HCT116 (cell line): ENCODE results near the gene THSD8. TPM values are rescaled to one million over a fixed set of nuclear protein-coding genes. Genes with fewer than 3 reads are reported as not detected.

Experiments used
- ATAC-seq: fragments of 200-7000 bp; cut with Tn5 transposase; 2 replicates; pipeline ENCODE4 v1.9.1; 2020; ENCODE audit warnings: mild to moderate bottlenecking, moderate library complexity
- BruUV-seq: library from RNA; stranded (reverse); fragments of 400-500 nt; replicated peaks from 2 replicates; lab custom pipeline; 2021; lab: Mats Ljungman, UMichigan
- CTCF ChIA-PET: fragments of 300-600 bp; sonication (Branson Sonifier 250); formaldehyde crosslinking; loops from one replicate; lab custom pipeline; 2021; ENCODE audit warnings: antibody characterized with exemption; lab: Charles Lee
- POLR2A ChIA-PET: fragments of 300-600, 350-600 bp; sonication (Branson Sonifier 250); formaldehyde crosslinking; loops from one replicate; lab custom pipeline; 2021; ENCODE audit warnings: antibody characterized with exemption; lab: Charles Lee
- RAD21 ChIA-PET, 2 experiments: fragments of 300-600 bp; sonication (Branson Sonifier 250); formaldehyde crosslinking; loops; one replicate each; lab custom pipeline; 2023; ENCODE audit warnings: low total read pairs in 2 of 2; ENCODE audit not compliant: uncharacterized antibody in 2 of 2, unreplicated experiment in 2 of 2, low non-redundant PET in 1 of 2; lab: Charles Lee
- DNase-seq: peaks from one replicate; pipeline ENCODE4 v3.0.0-alpha.2; 2010; ENCODE audit warnings: low read depth, low spot score
- H2AFZ ChIP-seq: fragments of 200-600 bp; shearing (Covaris generic), sonication (generic); 2 replicates; pipeline ENCODE4 v1.6.1; 2017; ENCODE audit warnings: low read depth, mixed run types, mixed read lengths, antibody characterized with exemption, low read length; ENCODE audit not compliant: poor library complexity, severe bottlenecking
- H3K27ac ChIP-seq: 2 replicates; pipeline ENCODE4 v1.5.1; 2012; ENCODE audit warnings: low read depth, low read length
- H3K27me3 ChIP-seq: fragments of 200-600 bp; sonication (generic); 2 replicates; pipeline ENCODE4 v1.6.1; 2016; ENCODE audit warnings: mixed run types, low read length, mixed read lengths; ENCODE audit not compliant: insufficient read depth
- H3K36me3 ChIP-seq, 2 experiments: fragments of 200-500 bp in 1 of 2; fragments of 200-600 bp in 1 of 2; sonication (Bioruptor generic) in 1 of 2; sonication (generic) in 1 of 2; 2 replicates each; pipeline versions ENCODE4 v1.5.1 to v1.6.1; 2014 to 2016; ENCODE audit warnings: low read length in 2 of 2, inconsistent platforms in 1 of 2, mixed read lengths in 1 of 2, mixed run types in 1 of 2; ENCODE audit not compliant: insufficient read depth in 2 of 2, control insufficient read depth in 1 of 2
- H3K4me1 ChIP-seq, 2 experiments: fragments of 200-600 bp in 1 of 2; sonication (generic) in 1 of 2; 2 replicates each; pipeline versions ENCODE4 v1.5.1 to v1.6.1; 2012 to 2017; ENCODE audit warnings: low read length in 2 of 2, inconsistent platforms in 1 of 2, mild to moderate bottlenecking in 1 of 2, mixed read lengths in 1 of 2, mixed run types in 1 of 2, moderate library complexity in 1 of 2; ENCODE audit not compliant: insufficient read depth in 2 of 2, control insufficient read depth in 1 of 2
- H3K4me2 ChIP-seq: fragments of 200-600 bp; sonication (generic); 2 replicates; pipeline ENCODE4 v1.6.1; 2017; ENCODE audit warnings: mixed run types, low read length, mixed read lengths
- H3K4me3 ChIP-seq, 2 experiments: fragments of 200-600 bp in 1 of 2; sonication (generic) in 1 of 2; replicated peaks in 1 of 2; 2 replicates each; pipeline ENCODE4 v1.5.1; 2011 to 2016; ENCODE audit warnings: low read length in 2 of 2, control low read depth in 1 of 2, low read depth in 1 of 2, mild to moderate bottlenecking in 1 of 2, mixed read lengths in 1 of 2, mixed run types in 1 of 2
- H3K79me2 ChIP-seq: fragments of 200-600 bp; sonication (generic); 2 replicates; pipeline ENCODE4 v1.6.1; 2017; ENCODE audit warnings: mild to moderate bottlenecking, mixed run types, low read length, moderate library complexity, mixed read lengths; ENCODE audit not compliant: insufficient read depth
- H3K9ac ChIP-seq: fragments of 200-600 bp; sonication (generic); 2 replicates; pipeline ENCODE4 v1.6.1; 2016; ENCODE audit warnings: low read length, mixed read lengths
- H3K9me2 ChIP-seq: fragments of 200-600 bp; sonication (generic), shearing (Covaris generic); 2 replicates; pipeline ENCODE4 v1.6.1; 2017; ENCODE audit warnings: mixed run types, mild to moderate bottlenecking, moderate library complexity; ENCODE audit not compliant: insufficient read depth
- H3K9me3 ChIP-seq, 2 experiments: fragments of 200-500 bp in 1 of 2; fragments of 200-600 bp in 1 of 2; sonication (Bioruptor generic) in 1 of 2; sonication (generic) in 1 of 2; 2 replicates each; pipeline ENCODE4 v1.6.1; 2014 to 2017; ENCODE audit warnings: low read length in 2 of 2, mixed read lengths in 2 of 2, inconsistent platforms in 1 of 2, low read depth in 1 of 2, mild to moderate bottlenecking in 1 of 2, mixed run types in 1 of 2, moderate library complexity in 1 of 2; ENCODE audit not compliant: control insufficient read depth in 1 of 2, insufficient read depth in 1 of 2
- H4K20me1 ChIP-seq: fragments of 200-600 bp; sonication (generic), shearing (Covaris generic); 2 replicates; pipeline ENCODE4 v1.6.1; 2017; ENCODE audit warnings: mixed run types, mild to moderate bottlenecking, moderate library complexity; ENCODE audit not compliant: insufficient read depth
- CBX3 ChIP-seq: IDR thresholded peaks from 2 replicates; pipeline ENCODE4 v1.6.1; 2012; ENCODE audit warnings: low read depth
- EGR1 ChIP-seq: IDR thresholded peaks from 2 replicates; pipeline ENCODE4 v1.6.1; 2012; ENCODE audit warnings: low read depth
- ELF1 ChIP-seq: IDR thresholded peaks from 2 replicates; pipeline ENCODE4 v1.6.1; 2012; ENCODE audit warnings: low read depth, borderline replicate concordance
- EZH2phosphoT487 ChIP-seq: fragments of 200-600 bp; IDR thresholded peaks from 2 replicates; pipeline ENCODE4 v1.6.1; 2018; ENCODE audit warnings: antibody characterized with exemption, borderline replicate concordance
- FOSL1 ChIP-seq: IDR thresholded peaks from 2 replicates; pipeline ENCODE4 v1.6.1; 2012; ENCODE audit warnings: low read depth
- JUND ChIP-seq: IDR thresholded peaks from 2 replicates; pipeline ENCODE4 v1.6.1; 2012
- POLR2A ChIP-seq: IDR thresholded peaks from 2 replicates; pipeline ENCODE4 v1.7.0; 2011; ENCODE audit warnings: borderline replicate concordance; ENCODE audit not compliant: insufficient read depth, insufficient read length; ENCODE audit errors: extremely low read depth
- POLR2AphosphoS5 ChIP-seq: IDR thresholded peaks from 2 replicates; pipeline ENCODE4 v1.6.1; 2011; ENCODE audit warnings: mild to moderate bottlenecking, low read depth, low read length, moderate library complexity
- RAD21 ChIP-seq: IDR thresholded peaks from 2 replicates; pipeline ENCODE4 v1.6.1; 2012; ENCODE audit warnings: low read depth, mild to moderate bottlenecking
- TCF7L2 ChIP-seq: IDR thresholded peaks from 2 replicates; pipeline ENCODE4 v1.7.0; 2011; ENCODE audit warnings: borderline replicate concordance, inconsistent platforms; ENCODE audit not compliant: insufficient read depth, insufficient read length; ENCODE audit errors: extremely low read depth
- intact Hi-C: fragments of 100-400 bp; cut with micrococcal nuclease; formaldehyde crosslinking; loops from 2 replicates; pipeline ENCODE4 v1.10.0; 2022
- total RNA-seq: library from RNA; stranded (reverse); gene quantifications from one replicate; pipeline ENCODE4 v1.2.1, GENCODE V29; 2021; ENCODE audit not compliant: unreplicated experiment
- TF ChIP-seq, protein P1 (sequence below): IDR thresholded peaks from 2 replicates; pipeline ENCODE4 v1.6.1; 2011; ENCODE audit warnings: mild to moderate bottlenecking, low read length, moderate library complexity; ENCODE audit not compliant: insufficient replicate concordance; ENCODE audit errors: extremely low read depth
- TF ChIP-seq, protein P2 (sequence below): IDR thresholded peaks from 2 replicates; pipeline ENCODE4 v1.6.1; 2012

The THSD8 gene
- total RNA-seq, 1 experiment from 2014 or later, result 33.3 TPM

DNA sequence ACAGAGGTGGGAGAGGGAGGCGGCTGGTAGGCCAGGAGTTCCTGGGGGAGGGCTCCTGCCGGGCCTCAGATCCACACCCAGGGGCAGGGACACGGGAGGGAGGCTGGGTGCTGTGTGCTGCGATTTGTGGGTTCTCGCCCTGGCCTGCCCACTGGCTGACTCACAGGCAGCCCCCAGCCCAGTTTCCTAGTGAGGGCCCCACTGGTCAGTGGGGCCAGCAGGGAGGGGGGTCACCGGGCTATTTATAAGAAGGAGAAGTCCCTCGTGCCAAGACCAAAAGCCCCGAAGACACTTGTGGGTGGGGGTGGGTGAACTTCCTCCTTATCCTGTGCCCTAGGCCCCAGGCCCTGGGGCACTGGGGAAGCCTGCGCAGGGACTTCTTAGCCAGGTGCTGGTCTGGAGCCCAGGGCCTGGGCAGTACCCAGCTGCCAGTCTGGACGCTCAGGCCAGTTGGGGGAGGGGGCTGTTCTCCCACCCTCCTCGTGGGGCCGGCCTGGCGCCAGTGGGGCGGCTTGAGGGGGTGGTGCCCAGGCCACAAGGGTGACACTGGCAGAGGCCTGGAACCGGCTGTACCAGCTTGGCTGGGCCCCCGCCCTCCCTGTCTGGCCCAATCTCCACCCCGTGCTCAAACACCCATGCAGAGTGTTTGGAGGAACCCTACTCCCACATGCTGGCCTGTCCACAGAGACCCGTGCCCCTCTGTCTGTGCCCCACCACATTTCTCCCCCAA is 15.6 kb upstream of the THSD8 start:
- Histone ChIP-seq H3K27me3 (no peaks in the 10 kb centered on the region), H3K4me1 (peaks cover 80 to 94% of the 10 kb centered on the region in 2 experiments), H2AFZ (no peak overlapping the region), H3K27ac (peak overlapping the region; percentile 89), H3K9me2 (no peaks in the 10 kb centered on the region), H3K4me3 (no peak overlapping the region), H3K9ac (peak overlapping the region; percentile 54), H3K4me2 (peak overlapping the region; percentile 61), H3K36me3 (no peaks in the 10 kb centered on the region), H3K9me3 (no peaks in the 10 kb centered on the region), H4K20me1 (no peaks in the 10 kb centered on the region), H3K79me2 (no peaks in the 10 kb centered on the region)
- DNase-seq (no peak), ATAC-seq (no peak)
- CTCF ChIA-PET, result interaction anchor here (1.4 to 7.4 kb wide), 2 partner anchors 10 kb away, joined by 3 to 88 read pairs; partner anchors contain the start of gene HOOK2
- RAD21 ChIA-PET, result no interaction called here
- intact Hi-C loops, result no loop called here
- POLR2A ChIA-PET, result no interaction called here
- BruUV-seq, result no TSS peak
- no peak for TF ChIP-seq JUND
- TF ChIP-seq FOSL1, result no peak
- no peak for TF ChIP-seq TCF7L2
- TF ChIP-seq POLR2A, result no peak
- TF ChIP-seq, protein P1, sequence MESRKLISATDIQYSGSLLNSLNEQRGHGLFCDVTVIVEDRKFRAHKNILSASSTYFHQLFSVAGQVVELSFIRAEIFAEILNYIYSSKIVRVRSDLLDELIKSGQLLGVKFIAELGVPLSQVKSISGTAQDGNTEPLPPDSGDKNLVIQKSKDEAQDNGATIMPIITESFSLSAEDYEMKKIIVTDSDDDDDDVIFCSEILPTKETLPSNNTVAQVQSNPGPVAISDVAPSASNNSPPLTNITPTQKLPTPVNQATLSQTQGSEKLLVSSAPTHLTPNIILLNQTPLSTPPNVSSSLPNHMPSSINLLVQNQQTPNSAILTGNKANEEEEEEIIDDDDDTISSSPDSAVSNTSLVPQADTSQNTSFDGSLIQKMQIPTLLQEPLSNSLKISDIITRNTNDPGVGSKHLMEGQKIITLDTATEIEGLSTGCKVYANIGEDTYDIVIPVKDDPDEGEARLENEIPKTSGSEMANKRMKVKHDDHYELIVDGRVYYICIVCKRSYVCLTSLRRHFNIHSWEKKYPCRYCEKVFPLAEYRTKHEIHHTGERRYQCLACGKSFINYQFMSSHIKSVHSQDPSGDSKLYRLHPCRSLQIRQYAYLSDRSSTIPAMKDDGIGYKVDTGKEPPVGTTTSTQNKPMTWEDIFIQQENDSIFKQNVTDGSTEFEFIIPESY, result no peak
- no peak for TF ChIP-seq EZH2phosphoT487
- TF ChIP-seq POLR2AphosphoS5, result no peak
- no peak for TF ChIP-seq EGR1
- no peak for TF ChIP-seq CBX3
- TF ChIP-seq RAD21, result no peak
- TF ChIP-seq, protein P2, sequence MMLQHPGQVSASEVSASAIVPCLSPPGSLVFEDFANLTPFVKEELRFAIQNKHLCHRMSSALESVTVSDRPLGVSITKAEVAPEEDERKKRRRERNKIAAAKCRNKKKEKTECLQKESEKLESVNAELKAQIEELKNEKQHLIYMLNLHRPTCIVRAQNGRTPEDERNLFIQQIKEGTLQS, result no peak
- TF ChIP-seq ELF1, result no peak
